ENCODE results near the gene PLEKHB2. TPM values are rescaled to one million over a fixed set of nuclear protein-coding genes. Genes with fewer than 3 reads are reported as not detected.
"Not testable (repeated sequence)": the region's sequence is repeated elsewhere in the genome, so short reads cannot be mapped to it uniquely, and the experiment has no call there.

The PLEKHB2 gene
- total and polyA plus RNA-seq, 4 donors, result 17.4 to 41.3 (median 27.5) TPM

DNA sequence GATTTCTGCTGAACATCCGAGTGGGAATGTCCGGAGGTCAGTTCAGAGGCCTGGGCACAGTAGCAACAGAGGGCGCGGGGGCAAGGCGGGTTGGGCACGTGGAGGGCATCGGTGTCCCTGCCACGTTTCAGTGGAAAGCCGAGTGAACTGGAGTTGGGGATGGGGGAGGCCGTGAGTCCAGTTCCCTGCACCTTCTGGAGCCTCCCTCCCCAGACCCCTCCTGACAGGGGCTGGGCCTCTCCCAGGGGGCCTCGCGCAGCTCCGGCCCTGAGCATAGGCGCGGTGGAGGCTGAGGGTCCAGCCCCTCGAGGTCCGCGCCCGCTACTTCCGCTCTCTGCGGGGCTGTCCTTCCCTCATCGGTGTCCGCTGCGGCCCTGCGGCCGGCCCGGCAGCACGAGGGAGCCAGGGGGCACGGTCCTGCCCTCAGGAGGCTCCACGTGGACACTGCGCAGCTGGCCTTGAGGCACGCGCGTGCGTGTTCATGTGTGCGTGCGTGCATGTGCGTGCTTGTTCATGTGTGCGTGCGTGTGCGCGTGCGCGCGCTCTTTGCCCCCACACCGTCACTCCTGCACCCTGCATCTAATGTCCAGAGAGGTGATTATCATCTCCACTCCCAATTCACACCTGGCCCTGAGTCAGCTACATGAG is 50.2 kb downstream of the PLEKHB2 start:
- intact Hi-C loops (cut with DNase I), result loop anchor here in 1 of 2 donors (10.0 kb wide), 1 partner anchor 519 kb away; no protein-coding TSS in a partner anchor
- WGBS, 2 donors, result 96% methylated on average over 43 to 46 of the region's 46 CpGs

DNA sequence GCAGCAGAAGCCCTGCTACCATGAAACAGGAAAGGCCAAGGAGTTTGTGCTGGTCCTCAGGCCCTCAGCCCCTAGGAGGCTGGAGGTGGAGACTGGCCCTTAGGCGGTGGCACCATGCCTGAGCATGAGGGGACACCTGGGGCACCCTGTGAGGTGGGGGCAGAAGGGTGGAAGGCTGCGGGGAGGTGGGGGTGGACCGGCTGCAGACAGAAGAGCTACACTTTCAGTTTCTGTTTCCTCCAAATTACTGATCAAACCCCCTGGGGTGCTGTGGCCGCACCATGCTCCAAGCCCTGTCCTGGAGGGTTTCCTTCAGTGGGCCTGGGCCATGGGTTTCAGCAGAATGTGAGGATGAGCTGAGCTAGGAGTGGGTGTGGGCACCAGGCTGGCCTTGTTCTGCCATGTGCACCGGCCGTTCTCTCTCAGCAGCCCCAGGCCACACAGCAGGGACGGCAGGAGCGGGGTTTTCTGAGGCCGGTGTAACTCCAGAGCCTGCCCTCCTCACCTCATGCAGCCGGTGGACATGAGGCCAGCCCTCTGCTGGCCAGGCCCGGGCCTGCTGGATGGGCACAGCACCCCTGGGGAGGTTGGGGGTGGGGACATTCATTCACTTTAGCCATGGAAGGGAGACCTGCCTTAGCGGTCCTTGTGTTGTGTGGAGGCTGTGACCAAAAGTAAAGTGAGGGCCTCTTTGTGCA is 51.5 kb downstream of the PLEKHB2 start:
- no peak for DNase-seq
- Histone ChIP-seq H3K36me3 (ENCODE audit: control insufficient read depth in 1 of 2, insufficient read depth in 2 of 2, low read length in 1 of 2) (no peaks in the 10 kb centered on the region), H3K4me1 (ENCODE audit: control insufficient read depth in 1 of 2, insufficient read depth in 2 of 2, low read length in 2 of 2) (no peaks in the 10 kb centered on the region), H3K27me3 (ENCODE audit: control insufficient read depth in 1 of 2, insufficient read depth in 2 of 2, low read length in 1 of 2) (no peaks in the 10 kb centered on the region), H3K27ac (ENCODE audit: low read depth in 1 of 2, low read length in 2 of 2) (no peak overlapping the region), H3K9me3 (ENCODE audit: control insufficient read depth, low read length) (no peaks in the 10 kb centered on the region), H3K4me3 (ENCODE audit: low read length in 2 of 2) (no peak overlapping the region)
- intact Hi-C loops (cut with DNase I), result loop anchor here in 1 of 2 donors (10.0 kb wide), 1 partner anchor 518 kb away; no protein-coding TSS in a partner anchor
- 71 to 76% methylated on average over 12 of the region's 12 CpGs for WGBS, 2 donors
- no peak for ATAC-seq (ENCODE audit: low FRiP score)

More for the DNA sequence above, 50.2 kb downstream of the PLEKHB2 start:
- Histone ChIP-seq H3K36me3 (ENCODE audit: control insufficient read depth in 1 of 2, insufficient read depth in 2 of 2, low read length in 1 of 2) (no peaks in the 10 kb centered on the region), H3K4me1 (ENCODE audit: control insufficient read depth in 1 of 2, insufficient read depth in 2 of 2, low read length in 2 of 2) (no peaks in the 10 kb centered on the region), H3K27ac (ENCODE audit: low read depth in 1 of 2, low read length in 2 of 2) (no peak overlapping the region), H3K4me3 (ENCODE audit: low read length in 2 of 2) (no peak overlapping the region), H3K27me3 (ENCODE audit: control insufficient read depth in 1 of 2, insufficient read depth in 2 of 2, low read length in 1 of 2) (no peaks in the 10 kb centered on the region), H3K9me3 (ENCODE audit: control insufficient read depth, low read length) (no peaks in the 10 kb centered on the region)
- ATAC-seq (ENCODE audit: low FRiP score) (no peak), DNase-seq (no peak)

DNA sequence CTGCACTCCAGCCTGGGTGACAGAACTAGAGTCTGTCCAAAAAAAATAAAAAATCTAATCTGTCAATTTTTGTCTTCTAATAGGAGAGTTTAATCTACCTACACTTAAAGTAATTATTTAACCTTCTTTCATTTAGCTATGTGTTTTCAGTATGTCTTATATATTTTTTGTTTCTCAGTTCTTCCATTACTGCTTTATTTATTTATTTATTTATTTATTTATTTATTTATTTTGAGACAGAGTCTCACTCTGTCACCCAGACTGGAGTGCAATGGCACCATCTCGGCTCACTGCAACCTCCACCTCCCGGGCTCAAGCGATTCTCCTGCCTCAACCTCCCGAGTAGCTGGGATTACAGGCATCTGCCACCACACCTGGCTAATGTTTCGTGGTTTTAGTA is 60.4 kb downstream of the PLEKHB2 start:
- H3K4me3 ChIP-seq (ENCODE audit: low read length in 2 of 2); H3K27ac ChIP-seq (ENCODE audit: low read depth in 1 of 2, low read length in 2 of 2); H3K9me3 ChIP-seq (ENCODE audit: control insufficient read depth, low read length); DNase-seq; intact Hi-C loops (cut with DNase I); H3K4me1 ChIP-seq (ENCODE audit: control insufficient read depth in 1 of 2, insufficient read depth in 2 of 2, low read length in 2 of 2); H3K27me3 ChIP-seq (ENCODE audit: control insufficient read depth in 1 of 2, insufficient read depth in 2 of 2, low read length in 1 of 2); ATAC-seq (ENCODE audit: low FRiP score); H3K36me3 ChIP-seq (ENCODE audit: control insufficient read depth in 1 of 2, insufficient read depth in 2 of 2, low read length in 1 of 2): not testable (repeated sequence)
- 95 to 96% methylated on average over 5 of the region's 5 CpGs for whole genome bisulfite sequencing, 2 donors

DNA sequence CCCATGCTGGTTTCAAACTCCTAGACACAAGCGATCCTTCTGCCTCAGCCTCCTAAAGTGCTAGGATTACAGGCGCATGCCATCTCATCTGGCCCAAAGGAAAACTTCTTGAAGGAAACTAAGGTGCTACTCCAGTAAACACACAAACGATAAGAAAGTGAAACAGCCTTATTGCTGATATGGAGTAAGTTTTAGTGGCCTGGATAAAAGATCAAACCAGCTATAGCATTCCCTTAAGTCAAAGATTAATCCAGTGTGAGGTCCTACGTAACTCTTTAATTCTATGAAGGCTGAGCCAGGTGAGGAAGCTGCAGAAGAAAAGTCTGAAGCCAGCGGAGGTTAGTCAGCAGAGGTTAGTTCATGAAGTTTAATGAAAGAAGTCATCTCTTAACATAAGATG is 63.4 kb downstream of the PLEKHB2 start:
- Histone ChIP-seq H3K4me3 (ENCODE audit: low read length in 2 of 2) (no peak overlapping the region), H3K9me3 (ENCODE audit: control insufficient read depth, low read length) (no peaks in the 10 kb centered on the region), H3K4me1 (ENCODE audit: control insufficient read depth in 1 of 2, insufficient read depth in 2 of 2, low read length in 2 of 2) (no peaks in the 10 kb centered on the region), H3K36me3 (ENCODE audit: control insufficient read depth in 1 of 2, insufficient read depth in 2 of 2, low read length in 1 of 2) (no peaks in the 10 kb centered on the region), H3K27me3 (ENCODE audit: control insufficient read depth in 1 of 2, insufficient read depth in 2 of 2, low read length in 1 of 2) (no peaks in the 10 kb centered on the region), H3K27ac (ENCODE audit: low read depth in 1 of 2, low read length in 2 of 2) (no peak overlapping the region)
- DNase-seq, result no peak
- intact Hi-C loops (cut with DNase I), result no loop called here
- WGBS, 2 donors, result 86 to 89% methylated on average over 5 of the region's 5 CpGs
- ATAC-seq (ENCODE audit: low FRiP score), result no peak

DNA sequence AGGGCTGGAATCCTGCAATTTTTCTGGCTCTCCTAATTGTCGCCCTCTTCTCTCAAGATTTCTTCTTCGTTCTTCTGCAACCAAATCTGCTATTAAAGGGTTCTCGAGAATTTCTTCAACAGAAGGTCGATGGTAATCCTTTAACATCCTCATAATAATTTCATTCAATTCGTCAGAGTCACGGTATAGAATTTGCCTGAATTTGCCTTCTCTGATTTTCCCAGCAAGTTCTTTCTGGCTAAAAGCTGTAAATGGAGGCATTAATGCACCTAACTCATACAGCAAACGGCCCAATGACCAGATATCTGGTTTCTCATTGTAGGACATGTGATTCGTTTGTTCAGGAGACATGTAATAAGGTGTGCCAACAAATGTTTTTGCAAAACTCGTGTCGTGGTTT is 72.9 kb downstream of the PLEKHB2 start:
- H3K9me3 ChIP-seq (ENCODE audit: control insufficient read depth, low read length); H3K27me3 ChIP-seq (ENCODE audit: control insufficient read depth in 1 of 2, insufficient read depth in 2 of 2, low read length in 1 of 2); H3K27ac ChIP-seq (ENCODE audit: low read depth in 1 of 2, low read length in 2 of 2); H3K36me3 ChIP-seq (ENCODE audit: control insufficient read depth in 1 of 2, insufficient read depth in 2 of 2, low read length in 1 of 2); H3K4me1 ChIP-seq (ENCODE audit: control insufficient read depth in 1 of 2, insufficient read depth in 2 of 2, low read length in 2 of 2); DNase-seq; H3K4me3 ChIP-seq (ENCODE audit: low read length in 2 of 2); intact Hi-C loops (cut with DNase I); ATAC-seq (ENCODE audit: low FRiP score): not testable (repeated sequence)
- 81 to 82% methylated on average over 10 of the region's 10 CpGs for WGBS, 2 donors

DNA sequence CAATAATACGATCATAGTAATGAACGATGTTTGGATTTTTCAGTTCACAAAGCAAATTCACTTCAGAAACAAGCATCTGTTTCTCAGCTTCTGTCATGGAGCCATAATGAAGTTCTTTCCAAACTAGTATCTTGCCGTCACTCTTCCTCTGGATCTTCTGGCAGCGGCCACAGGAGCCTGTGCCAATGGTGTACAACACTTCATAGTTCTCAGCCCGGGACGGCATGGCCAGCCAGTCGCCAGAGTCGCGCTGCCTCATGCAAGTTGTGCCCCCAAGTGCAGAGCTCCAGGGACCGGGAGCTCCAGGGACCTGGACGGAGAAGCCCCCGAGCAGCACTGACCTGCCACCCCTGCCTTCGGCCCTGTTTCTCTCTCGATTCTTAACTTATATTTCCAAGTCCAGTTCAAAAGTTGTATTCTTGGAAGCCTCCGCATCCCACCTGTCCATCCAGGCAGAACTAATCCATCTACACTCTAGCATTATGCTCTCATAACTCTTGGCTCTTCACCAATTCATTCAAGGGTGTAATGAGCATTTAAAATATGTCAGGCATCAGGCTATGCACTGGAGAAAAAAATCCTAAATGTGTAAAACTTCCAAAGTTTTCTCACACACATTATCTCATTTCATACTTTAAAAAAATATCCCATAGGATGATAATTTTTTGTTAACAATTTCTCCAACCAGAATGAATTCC is 73.7 kb downstream of the PLEKHB2 start:
- H3K27ac ChIP-seq (ENCODE audit: low read depth in 1 of 2, low read length in 2 of 2); intact Hi-C loops (cut with DNase I); H3K27me3 ChIP-seq (ENCODE audit: control insufficient read depth in 1 of 2, insufficient read depth in 2 of 2, low read length in 1 of 2); H3K4me3 ChIP-seq (ENCODE audit: low read length in 2 of 2); H3K36me3 ChIP-seq (ENCODE audit: control insufficient read depth in 1 of 2, insufficient read depth in 2 of 2, low read length in 1 of 2); H3K9me3 ChIP-seq (ENCODE audit: control insufficient read depth, low read length); ATAC-seq (ENCODE audit: low FRiP score); H3K4me1 ChIP-seq (ENCODE audit: control insufficient read depth in 1 of 2, insufficient read depth in 2 of 2, low read length in 2 of 2): not testable (repeated sequence)
- WGBS, 2 donors, result 77 to 84% methylated on average over 15 of the region's 15 CpGs
- DNase-seq, result peak in 1 of 2 donors; percentile 77

DNA sequence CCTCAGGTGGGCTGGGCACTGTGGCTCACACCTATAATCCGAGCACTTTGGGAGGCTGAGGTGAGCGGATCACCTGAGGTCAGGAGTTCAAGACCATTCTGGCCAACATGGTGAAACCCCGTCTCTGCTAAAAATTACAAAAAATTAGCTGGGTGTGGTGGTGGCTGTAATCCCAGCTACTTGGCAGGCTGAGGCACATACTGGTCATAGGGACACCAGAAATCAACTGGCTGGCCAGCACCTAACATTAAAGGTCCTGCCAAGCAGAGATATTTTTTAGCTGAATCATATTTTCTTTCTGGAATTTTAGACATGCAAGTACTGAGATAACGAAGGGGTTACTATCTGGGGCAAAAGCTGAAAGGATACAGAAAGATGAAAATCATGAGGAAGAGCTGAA is 76.3 kb downstream of the PLEKHB2 start:
- H3K9me3 ChIP-seq (ENCODE audit: control insufficient read depth, low read length); DNase-seq; H3K4me3 ChIP-seq (ENCODE audit: low read length in 2 of 2); H3K27me3 ChIP-seq (ENCODE audit: control insufficient read depth in 1 of 2, insufficient read depth in 2 of 2, low read length in 1 of 2); intact Hi-C loops (cut with DNase I); H3K36me3 ChIP-seq (ENCODE audit: control insufficient read depth in 1 of 2, insufficient read depth in 2 of 2, low read length in 1 of 2); ATAC-seq (ENCODE audit: low FRiP score); H3K27ac ChIP-seq (ENCODE audit: low read depth in 1 of 2, low read length in 2 of 2); H3K4me1 ChIP-seq (ENCODE audit: control insufficient read depth in 1 of 2, insufficient read depth in 2 of 2, low read length in 2 of 2): not testable (repeated sequence)
- 46 to 47% methylated on average over 4 of the region's 4 CpGs for WGBS, 2 donors

DNA sequence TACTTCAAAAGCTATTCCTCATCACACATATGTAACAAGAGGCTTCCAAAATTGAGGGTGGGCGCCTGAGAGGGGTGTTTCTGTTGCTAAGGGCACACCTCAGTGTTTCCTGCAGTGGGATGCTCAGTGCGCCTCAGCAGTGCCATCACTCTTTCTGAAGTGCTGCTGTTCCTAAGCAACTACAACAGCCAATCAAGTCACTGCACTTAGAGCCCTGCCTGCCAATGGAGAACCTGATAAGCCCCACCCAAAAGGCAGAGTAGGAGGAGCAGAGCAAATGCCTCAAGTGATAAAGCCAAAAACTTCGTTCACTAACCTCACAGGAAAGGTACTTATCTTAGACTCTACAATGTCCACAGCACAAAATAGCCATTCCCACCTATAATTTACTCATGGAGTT is 88.3 kb downstream of the PLEKHB2 start:
- H3K27me3 ChIP-seq (ENCODE audit: control insufficient read depth in 1 of 2, insufficient read depth in 2 of 2, low read length in 1 of 2); H3K4me1 ChIP-seq (ENCODE audit: control insufficient read depth in 1 of 2, insufficient read depth in 2 of 2, low read length in 2 of 2); H3K36me3 ChIP-seq (ENCODE audit: control insufficient read depth in 1 of 2, insufficient read depth in 2 of 2, low read length in 1 of 2); ATAC-seq (ENCODE audit: low FRiP score); H3K9me3 ChIP-seq (ENCODE audit: control insufficient read depth, low read length); intact Hi-C loops (cut with DNase I); H3K4me3 ChIP-seq (ENCODE audit: low read length in 2 of 2); H3K27ac ChIP-seq (ENCODE audit: low read depth in 1 of 2, low read length in 2 of 2); DNase-seq: not testable (repeated sequence)
- WGBS, 2 donors, result 28 to 32% methylated on average over 3 of the region's 3 CpGs
